ENCODE data around the gene C2CD2. TPM values are rescaled to one million over a fixed set of nuclear protein-coding genes. Genes with fewer than 3 reads are reported as not detected.

C2CD2 gene
- total RNA-seq, 2 donors from 2014 or later = 27.3 to 30.5 TPM

DNA sequence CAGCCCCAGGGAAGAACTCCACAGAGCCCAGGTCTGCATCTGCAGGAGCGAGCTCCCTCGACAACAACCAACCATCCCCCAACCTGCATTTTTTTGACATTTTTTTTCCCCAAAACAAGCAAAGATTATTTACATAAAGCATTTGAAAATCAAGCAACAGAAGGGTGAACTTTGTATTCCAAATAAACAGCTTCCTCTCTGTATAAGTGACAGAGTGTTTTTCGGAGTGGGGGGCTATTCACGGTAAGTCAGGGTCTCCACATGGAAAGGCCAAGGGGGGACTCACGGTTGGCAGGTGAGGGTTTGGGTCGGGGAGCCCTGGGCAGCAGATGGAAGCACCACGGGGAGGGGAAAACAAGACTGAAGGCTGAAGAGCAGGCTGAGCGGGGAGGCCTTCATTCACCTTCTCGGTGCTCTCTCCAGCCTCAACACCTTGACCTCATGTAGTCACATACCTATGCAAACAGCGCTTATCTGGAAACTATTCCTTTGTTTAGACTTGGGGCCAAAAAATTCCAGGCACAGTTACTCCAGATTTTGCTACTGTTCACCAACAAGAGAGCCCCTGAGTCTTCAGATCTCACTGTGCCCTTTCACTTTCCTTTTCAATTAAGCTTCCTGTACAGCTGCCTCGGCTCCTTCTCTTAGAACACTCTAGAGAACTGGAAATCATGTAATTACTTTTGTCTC, 27.6 kb downstream of the C2CD2 start:
- peak; percentile 35 for DNase-seq (ENCODE audit: low spot score)
- H3K4me1 ChIP-seq (replicated peaks) = peaks cover 6% of the 10 kb centered on the region
- H3K9me3 ChIP-seq = no peaks in the 10 kb centered on the region
- no peaks in the 10 kb centered on the region for H3K36me3 ChIP-seq
- intact Hi-C loops (cut with DNase I) = no loop called here
- 23% methylated on average over 11 of the region's 11 CpGs for WGBS
- H3K27me3 ChIP-seq (replicated peaks; ENCODE audit: insufficient read depth) = no peaks in the 10 kb centered on the region
- H3K4me3 ChIP-seq = peak overlapping the region; percentile 11 to 35
- TF ChIP-seq POLR2A (IDR thresholded peaks at IDR 0.05) (no peak), POLR2AphosphoS5 (IDR thresholded peaks at IDR 0.05) (peak; percentile 67)
- H3K27ac ChIP-seq = peak overlapping the region; percentile 83 to 87

GRCh38 chr21:41925767-41926116, 28.1 kb downstream of the C2CD2 start:
- intact Hi-C loops (cut with DNase I) = no loop called here
- Histone ChIP-seq H3K27me3 (replicated peaks; ENCODE audit: insufficient read depth) (no peaks in the 10 kb centered on the region), H3K36me3 (no peaks in the 10 kb centered on the region), H3K9me3 (no peaks in the 10 kb centered on the region), H3K4me3 (peak overlapping the region in 1 of 2 donors; percentile 35), H3K27ac (peak overlapping the region; percentile 83 to 87), H3K4me1 (replicated peaks) (peaks cover 6% of the 10 kb centered on the region)
- 55% methylated on average over 4 of the region's 4 CpGs for WGBS
- DNase-seq (ENCODE audit: low spot score) = no peak
- no peak for TF ChIP-seq CTCF (IDR thresholded peaks at IDR 0.05)
- TF ChIP-seq POLR2AphosphoS5 (IDR thresholded peaks at IDR 0.05) = no peak
- TF ChIP-seq POLR2A (IDR thresholded peaks at IDR 0.05) = no peak

DNA sequence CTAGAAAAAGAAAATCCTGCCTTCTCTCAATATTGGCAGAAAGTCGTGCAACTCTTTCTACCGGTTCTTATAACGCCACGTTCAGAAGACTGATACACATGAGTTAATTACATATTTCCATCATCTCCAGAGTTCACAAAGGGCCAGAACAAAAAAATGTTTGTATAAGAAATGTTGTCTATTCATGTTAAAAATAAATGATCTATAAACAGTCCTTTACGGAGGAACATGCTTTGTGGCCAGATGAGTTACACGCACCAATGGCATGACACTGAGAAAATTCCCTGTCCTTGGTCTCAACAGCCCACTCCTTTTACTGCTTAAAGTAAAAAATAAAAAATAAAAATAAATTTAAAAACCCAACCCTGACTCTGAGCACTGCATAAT, 29.5 kb downstream of the C2CD2 start:
- no peak for DNase-seq (ENCODE audit: low spot score)
- Histone ChIP-seq H3K36me3 (no peaks in the 10 kb centered on the region), H3K9me3 (no peaks in the 10 kb centered on the region), H3K27ac (peak overlapping the region; percentile 48 to 87), H3K27me3 (replicated peaks; ENCODE audit: insufficient read depth) (no peaks in the 10 kb centered on the region), H3K4me1 (replicated peaks) (peaks cover 6% of the 10 kb centered on the region), H3K4me3 (no peak overlapping the region)
- TF ChIP-seq CTCF (IDR thresholded peaks at IDR 0.05) (no peak), POLR2AphosphoS5 (IDR thresholded peaks at IDR 0.05) (no peak), POLR2A (IDR thresholded peaks at IDR 0.05) (no peak)
- intact Hi-C loops (cut with DNase I) = no loop called here
- 54% methylated on average over 6 of the region's 6 CpGs for WGBS

DNA sequence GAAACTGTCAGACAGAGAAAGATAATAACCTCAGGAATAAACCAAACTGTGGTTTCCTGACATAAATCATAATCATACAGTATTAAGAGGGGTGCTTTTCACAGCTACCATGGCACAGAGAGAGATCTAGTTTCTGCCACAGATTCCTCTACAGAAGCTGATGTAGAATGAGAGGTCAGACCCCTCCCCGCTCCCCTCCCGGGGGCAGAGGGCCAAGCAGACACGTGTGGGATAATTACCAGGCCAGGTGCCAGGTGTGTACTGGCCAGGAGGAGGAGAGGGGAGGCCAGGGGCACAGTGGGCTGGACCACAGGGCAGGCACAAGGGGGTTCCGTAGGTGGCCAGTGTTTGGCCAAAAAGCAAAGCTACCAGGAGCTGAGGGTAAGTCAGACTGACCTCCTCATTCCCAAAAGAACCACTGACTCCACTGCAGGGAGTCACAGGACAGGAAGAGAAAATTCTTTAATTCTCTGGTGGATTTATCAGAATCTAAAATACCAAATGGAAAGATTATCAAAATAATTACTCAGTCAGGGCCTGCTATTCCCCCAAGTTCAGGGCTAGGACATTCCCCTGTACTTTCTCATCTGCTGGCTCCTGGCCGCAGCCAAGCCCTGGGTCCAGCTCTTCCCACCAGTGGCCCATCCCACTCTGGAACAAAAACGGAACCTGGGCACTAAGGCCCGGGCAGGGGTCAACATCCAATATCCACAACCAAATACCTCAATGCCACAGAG, 30.0 kb downstream of the C2CD2 start:
- Histone ChIP-seq H3K4me1 (replicated peaks) (peaks cover 2% of the 10 kb centered on the region), H3K4me3 (no peak overlapping the region), H3K27me3 (replicated peaks; ENCODE audit: insufficient read depth) (no peaks in the 10 kb centered on the region), H3K36me3 (no peaks in the 10 kb centered on the region), H3K9me3 (no peaks in the 10 kb centered on the region), H3K27ac (peak overlapping the region; percentile 48 to 87)
- 38% methylated on average over 7 of the region's 7 CpGs for WGBS
- no peak for DNase-seq (ENCODE audit: low spot score)
- intact Hi-C loops (cut with DNase I) = no loop called here
- TF ChIP-seq CTCF (IDR thresholded peaks at IDR 0.05) = no peak
- TF ChIP-seq POLR2AphosphoS5 (IDR thresholded peaks at IDR 0.05) = no peak
- TF ChIP-seq POLR2A (IDR thresholded peaks at IDR 0.05) = no peak

- TF ChIP-seq POLR2AphosphoS5 (IDR thresholded peaks at IDR 0.05) (no peak), CTCF (IDR thresholded peaks at IDR 0.05) (no peak), POLR2A (IDR thresholded peaks at IDR 0.05) (no peak)
- 67% methylated on average over 8 of the region's 8 CpGs for WGBS
- H3K36me3 ChIP-seq = no peaks in the 10 kb centered on the region
- no peak overlapping the region for H3K4me3 ChIP-seq
- DNase-seq (ENCODE audit: low spot score) = no peak
- intact Hi-C loops (cut with DNase I) = no loop called here
- peaks cover 2% of the 10 kb centered on the region for H3K4me1 ChIP-seq (replicated peaks)
- H3K27me3 ChIP-seq (replicated peaks; ENCODE audit: insufficient read depth) = no peaks in the 10 kb centered on the region
- H3K27ac ChIP-seq = peak overlapping the region; percentile 48 to 87
- no peaks in the 10 kb centered on the region for H3K9me3 ChIP-seq
These were observed 30.6 kb downstream of the C2CD2 start for GRCh38 chr21:41923186-41923585.

Data from prostate gland (tissue), 2 donors.